NCI-H1092 (cell line): ENCODE data around the gene PRKRIP1.
A peak's percentile ranks its signal among the peaks of the same experiment; 100 is the strongest.
"Not testable (repeated sequence)": the region's sequence is repeated elsewhere in the genome, so short reads cannot be mapped to it uniquely, and the experiment has no call there.

Experiments
- DNase-seq: peaks from one replicate; lab custom pipeline; 2025; lab: John Stamatoyannopoulos, UW

PRKRIP1 gene

DNA sequence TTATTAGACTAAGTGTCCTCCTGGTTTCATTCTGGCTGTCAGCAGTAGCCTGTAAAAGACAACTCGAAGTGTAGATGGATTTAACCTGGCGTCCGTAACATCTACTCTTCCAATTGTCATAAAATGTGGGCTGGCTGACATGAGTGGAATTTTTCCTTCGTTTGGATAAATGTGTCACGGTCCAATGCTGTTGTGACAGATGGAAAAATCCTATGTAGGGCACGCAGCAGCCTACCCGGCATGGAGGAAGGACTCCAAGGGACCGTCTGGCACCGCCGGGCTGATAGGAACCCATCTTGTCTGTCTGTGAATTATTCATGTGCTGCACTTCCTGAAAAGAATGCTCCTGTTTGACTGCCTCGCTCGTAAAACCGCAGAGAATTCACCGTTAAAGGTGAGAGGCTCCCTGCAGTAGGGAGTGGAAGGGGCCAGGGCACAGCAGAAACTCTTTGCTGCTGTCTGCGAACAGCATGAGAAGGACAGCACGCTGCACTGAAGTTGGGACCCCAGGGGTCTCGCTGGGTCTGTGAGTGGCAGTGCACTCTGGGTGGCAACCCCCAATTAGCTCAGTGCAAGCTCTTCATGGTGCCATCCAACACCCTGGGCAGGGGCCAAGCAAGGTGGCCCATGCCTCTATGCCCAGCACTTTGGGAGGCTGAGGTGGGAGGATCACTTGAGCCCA, 35.6 kb downstream of the PRKRIP1 start:
- DNase-seq = no peak

GRCh38 chr7:102432442-102433218, 36.5 kb downstream of the PRKRIP1 start:
- no peak for DNase-seq

DNA sequence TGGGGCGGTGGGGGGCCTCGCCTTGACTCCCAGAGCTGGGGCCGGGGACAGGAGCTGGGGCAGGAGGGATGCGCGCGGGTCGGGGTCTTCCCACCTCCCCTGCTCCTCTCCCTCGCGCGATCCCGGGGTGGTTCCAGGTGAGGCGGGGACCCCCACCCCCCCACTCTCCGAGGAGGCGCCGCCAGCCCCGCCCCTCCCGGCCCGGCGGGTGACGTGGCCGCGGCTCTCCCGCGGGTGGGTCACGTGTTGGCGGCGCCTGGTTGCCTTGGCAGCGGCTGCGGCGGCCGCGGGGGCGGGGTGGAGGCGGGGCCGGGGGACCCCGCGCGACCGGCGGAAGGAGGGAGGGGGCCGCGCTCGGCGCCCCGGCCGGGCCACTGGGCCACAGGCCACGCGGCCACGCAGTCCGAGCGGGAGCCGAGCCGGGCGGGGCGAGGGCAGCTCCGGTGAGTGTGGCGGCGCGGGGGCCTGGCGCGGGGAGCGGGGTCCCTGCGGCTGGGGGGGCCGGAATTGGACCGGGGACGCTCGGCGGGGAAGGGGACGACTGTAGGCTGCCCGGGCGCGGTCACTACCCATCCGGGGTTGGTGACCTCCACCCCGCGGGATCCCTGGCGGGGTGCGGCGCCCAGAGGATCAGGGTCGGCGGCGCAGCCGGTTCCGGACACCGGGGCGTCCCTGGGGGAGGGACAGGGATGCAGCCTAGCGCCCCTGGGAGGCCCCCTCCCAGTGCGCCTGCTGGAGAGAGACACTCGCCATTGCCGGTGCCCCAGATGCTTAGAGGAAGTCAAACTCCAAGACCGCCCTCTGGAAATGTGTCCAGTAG, 37.3 kb downstream of the PRKRIP1 start, which contains the start of gene ORAI2:
Gene ORAI2 (plus strand): TSS at position 357 of the 820 bp plus-strand sequence. CDS start 5,382 bp downstream, outside the sequence.
- DNase-seq = peak; percentile 30

GRCh38 chr7:102434039-102434486, 37.9 kb downstream of the PRKRIP1 start:
- DNase-seq = no peak

DNA sequence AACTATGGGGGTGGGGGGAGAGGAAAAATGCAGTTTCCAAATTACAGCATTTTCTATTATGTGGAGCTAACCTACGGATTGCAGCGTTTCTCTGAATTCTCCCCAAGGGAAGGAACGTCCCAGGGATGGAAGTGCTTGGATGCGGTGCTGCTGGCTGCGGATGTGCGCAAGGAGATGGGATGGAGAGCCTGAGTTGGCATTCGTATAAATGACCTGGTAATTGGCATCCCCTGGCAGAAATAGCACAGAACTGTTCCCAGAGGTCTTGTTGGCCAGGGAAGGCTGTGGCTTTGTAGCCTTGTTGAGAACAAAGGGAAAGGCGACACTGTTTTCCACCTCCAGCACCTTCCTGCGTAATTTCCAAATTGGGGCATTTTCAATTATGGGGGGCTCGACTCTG, 40.0 kb downstream of the PRKRIP1 start:
- no peak for DNase-seq

DNA sequence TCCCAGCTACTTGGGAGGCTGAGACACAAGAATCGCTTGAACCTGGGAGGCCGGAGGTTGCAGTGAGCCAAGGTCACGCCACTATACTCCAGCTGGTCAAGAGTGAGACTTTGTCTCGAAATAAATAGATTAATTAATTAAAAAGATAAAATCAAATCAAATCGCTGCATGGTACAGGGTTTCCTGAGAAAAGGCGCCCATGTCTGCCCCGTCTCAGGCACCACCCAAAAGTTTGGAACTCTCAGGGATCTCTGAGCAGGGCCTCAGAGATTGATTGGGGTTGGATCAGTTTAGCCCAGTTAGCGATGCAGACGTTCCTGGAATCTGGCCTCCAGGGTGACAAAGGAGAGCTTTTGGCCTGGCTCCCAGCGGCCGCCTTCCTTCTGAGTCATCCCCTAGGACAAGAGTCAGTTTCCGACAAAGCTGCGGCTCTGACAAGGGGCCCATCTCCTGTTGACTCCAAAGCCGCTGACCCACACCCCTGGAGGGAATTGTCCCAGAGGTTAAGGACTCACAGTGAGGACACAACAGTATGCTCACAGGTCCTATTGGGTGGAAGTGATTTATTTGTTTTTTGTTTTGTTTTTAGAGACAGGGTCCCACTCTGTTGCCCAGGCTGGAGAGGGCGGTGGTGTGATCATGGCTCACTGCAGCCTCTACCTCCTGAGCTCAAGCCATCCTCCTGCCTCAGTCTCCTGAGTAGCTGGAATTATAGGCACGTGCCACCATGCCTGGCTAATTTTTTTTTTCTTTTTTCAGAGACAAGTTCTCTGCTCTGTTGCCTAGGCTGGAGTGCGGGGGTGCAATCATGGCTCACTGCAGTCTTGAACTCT, 44.0 kb downstream of the PRKRIP1 start:
- DNase-seq = no peak

DNA sequence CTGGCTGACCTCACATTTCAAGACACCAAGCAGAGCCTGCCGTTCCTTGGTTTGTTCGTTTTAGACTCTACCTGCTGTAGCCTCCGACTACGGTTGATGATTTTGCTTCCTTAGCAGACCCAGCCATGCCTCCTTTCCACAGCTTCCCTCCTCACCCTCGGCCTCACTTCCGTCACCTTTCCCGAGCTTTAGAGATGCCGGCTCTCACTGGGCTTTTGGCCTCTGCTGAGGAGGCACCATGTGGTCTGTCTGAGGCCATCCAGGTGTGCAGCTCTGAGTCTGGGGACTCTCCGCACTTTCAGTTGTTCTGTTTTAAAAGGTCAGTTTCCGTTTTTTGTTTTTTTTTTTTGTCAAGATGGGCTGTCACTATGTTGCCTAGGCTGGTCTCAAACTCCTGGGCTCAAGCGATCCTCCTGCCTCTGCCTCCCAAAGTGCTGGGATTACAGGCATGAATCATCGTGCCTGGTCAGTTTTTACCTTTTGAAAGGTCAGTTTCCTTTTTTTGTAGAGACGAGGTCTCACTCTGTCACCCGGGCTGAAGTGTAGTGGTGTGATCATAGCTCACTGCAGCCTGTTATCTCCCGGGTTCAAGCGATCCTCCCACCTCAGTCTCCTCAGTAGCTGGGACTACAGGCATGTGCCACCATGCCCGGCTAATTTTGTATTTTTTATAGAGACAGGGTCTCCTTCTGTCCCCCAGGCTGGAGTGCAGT, 49.0 kb downstream of the PRKRIP1 start:
- no peak for DNase-seq

DNA sequence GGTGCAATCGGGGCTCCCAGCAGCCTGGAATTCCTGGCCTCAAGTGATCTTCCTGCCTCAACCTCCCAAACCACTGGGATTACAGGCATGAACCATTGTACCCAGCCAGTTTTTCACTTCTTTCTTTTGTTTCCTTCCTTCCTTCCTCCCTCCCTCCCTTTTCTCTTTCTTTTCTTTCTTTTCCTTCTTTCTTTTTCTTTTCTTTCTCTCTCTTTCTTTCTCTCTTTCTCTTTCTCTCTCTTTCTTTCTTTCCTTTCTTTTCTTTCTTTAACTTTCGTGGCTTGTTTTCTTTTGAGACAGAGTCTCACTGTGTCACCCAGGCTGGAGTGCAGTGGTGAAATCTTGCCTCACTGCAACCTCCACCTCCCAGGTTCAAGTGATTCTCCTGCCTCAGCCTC, 49.5 kb downstream of the PRKRIP1 start:
- no peak for DNase-seq

DNA sequence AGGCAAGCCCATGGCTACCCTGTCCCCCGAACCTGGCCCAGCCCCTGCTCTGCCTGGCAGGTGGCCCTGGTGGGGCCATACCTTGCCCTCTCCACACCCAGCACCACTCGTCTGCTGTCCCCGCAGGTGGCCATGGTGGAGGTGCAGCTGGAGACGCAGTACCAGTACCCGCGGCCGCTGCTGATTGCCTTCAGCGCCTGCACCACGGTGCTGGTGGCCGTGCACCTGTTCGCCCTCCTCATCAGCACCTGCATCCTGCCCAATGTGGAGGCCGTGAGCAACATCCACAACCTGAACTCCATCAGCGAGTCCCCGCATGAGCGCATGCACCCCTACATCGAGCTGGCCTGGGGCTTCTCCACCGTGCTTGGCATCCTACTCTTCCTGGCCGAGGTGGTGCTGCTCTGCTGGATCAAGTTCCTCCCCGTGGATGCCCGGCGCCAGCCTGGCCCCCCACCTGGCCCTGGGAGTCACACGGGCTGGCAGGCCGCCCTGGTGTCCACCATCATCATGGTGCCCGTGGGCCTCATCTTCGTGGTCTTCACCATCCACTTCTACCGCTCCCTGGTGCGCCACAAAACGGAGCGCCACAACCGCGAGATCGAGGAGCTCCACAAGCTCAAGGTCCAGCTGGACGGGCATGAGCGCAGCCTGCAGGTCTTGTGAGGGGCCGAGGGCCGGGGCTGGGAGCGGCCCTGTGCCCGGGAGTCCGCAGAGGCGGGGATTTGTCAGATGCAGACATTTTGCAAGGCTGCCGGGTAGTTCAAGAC, 50.4 kb downstream of the PRKRIP1 start:
- DNase-seq = no peak

GRCh38 chr7:102447311-102447710, 51.1 kb downstream of the PRKRIP1 start:
- DNase-seq = no peak

DNA sequence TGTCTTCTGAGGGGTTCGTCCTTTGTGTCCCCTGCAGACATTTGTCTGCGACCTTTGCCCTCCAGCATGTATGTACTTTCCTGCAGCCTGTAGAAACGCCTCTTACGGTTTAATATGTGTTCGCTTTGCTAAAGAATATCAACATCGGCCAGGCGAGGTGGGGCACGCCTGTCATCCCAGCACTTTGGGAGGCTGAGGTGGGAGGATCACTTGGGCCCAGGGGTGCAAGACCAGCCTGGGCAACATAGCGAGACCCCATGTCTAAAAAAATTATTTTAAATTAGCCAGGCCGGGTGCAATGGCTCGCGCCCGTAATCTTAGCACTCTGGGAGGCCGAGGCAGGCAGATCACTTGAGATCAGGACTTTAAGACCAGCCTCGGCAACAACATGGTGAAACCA, 53.0 kb downstream of the PRKRIP1 start:
- no peak for DNase-seq

- DNase-seq = no peak
These were observed 54.1 kb downstream of the PRKRIP1 start for GRCh38 chr7:102450242-102450641.

- DNase-seq = no peak
These were observed 55.4 kb downstream of the PRKRIP1 start for GRCh38 chr7:102451371-102452054.

- DNase-seq = no peak
These were observed 56.3 kb downstream of the PRKRIP1 start for GRCh38 chr7:102452451-102452850.

GRCh38 chr7:102453319-102453718, 57.2 kb downstream of the PRKRIP1 start:
- DNase-seq = no peak

DNA sequence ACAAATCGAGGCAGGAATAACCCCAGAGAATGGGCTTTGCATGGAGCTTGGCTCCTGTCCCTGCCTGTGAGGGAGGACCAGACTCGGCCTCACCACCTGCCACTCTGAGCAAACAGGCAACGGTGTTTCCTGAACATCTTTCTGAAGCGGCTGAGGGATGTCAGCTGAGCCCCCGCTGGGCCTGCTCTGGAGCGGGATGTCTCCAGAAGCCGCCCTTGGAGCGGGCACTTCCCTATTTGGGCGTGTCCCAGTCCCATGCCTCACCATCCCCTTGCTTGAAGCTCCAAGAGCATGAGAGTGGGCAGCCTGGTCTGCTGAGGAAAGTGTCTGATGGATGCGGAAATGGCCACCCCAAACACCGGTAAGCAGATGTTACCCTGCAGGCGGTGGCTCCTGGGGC, 58.3 kb downstream of the PRKRIP1 start:
- DNase-seq = peak; percentile 32

DNA sequence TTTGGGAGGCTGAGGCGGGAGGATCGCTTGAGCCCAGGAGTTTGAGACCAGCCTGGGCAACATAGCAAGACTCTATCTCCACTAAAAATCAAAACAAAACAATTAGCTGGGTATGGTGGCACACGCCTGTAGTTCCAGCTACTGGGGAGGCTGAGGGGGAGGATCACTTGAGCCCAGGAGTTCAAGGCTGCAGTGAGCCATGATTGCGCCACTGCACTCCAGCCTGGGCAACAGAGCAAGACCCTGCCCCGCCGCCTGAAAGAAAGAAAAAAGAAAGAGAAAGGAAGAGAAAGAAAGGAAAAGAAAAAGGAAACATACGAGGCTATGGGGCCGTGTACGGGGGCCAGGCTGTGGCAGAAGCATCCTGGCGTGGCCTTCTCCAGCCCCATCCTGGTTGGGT, 58.8 kb downstream of the PRKRIP1 start:
- not testable (repeated sequence) for DNase-seq

DNA sequence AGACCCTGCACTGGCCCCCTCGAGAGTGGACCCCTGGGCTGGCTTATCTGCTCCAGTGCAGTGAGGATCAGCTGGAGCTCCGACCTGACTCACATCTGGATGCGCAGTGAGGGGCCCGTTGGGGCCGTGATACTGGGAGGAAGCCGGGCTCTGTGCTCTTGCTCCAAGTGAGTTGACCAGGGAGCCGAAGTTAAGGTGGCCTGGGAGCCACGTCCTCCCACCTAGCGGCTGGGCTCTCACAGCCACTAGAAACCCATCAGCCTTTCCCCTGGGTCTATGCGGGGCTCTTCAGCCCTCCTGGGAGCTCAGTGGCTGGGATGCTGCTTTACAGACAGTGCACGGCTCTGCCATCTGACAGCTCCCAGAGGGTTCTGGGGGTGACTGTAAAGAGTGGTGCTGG, 59.4 kb downstream of the PRKRIP1 start:
- no peak for DNase-seq

- no peak for DNase-seq
These were observed 60.2 kb downstream of the PRKRIP1 start for GRCh38 chr7:102456327-102456726.
